GM12878 (cell line): ENCODE results near the gene ABCB9. TPM values are rescaled to one million over a fixed set of nuclear protein-coding genes. Genes with fewer than 3 reads are reported as not detected.

Experiments
- ATAC-seq: fragments of 200-7000 bp; cut with Tn5 transposase; 3 replicates; pipeline ENCODE4 v1.9.1; 2020; ENCODE audit warnings: mild to moderate bottlenecking, moderate library complexity
- BruUV-seq: library from RNA; stranded (reverse); fragments of 400-500 nt; replicated peaks from 2 replicates; lab custom pipeline; 2021; lab: Mats Ljungman, UMichigan
- CTCF ChIA-PET: fragments of 300-600 bp; sonication (Branson Sonifier 250); formaldehyde crosslinking; extraction: SDS; loops from one replicate; lab custom pipeline; 2021; ENCODE audit warnings: inconsistent platforms; lab: Yijun Ruan, JAX
- POLR2A ChIA-PET: fragments of 350-600 bp; formaldehyde crosslinking; extraction: SDS; loops from one replicate; lab custom pipeline; 2021; ENCODE audit warnings: inconsistent platforms; lab: Charles Lee
- RAD21 ChIA-PET: fragments of 300-600 bp; sonication (Branson Sonifier 250); formaldehyde crosslinking; loops from one replicate; lab custom pipeline; 2023; ENCODE audit warnings: antibody characterized with exemption; ENCODE audit not compliant: unreplicated experiment; lab: Charles Lee
- SMC1A ChIA-PET: fragments of 300-600 bp; sonication (Branson Sonifier 250); formaldehyde crosslinking; loops from one replicate; lab custom pipeline; 2023; ENCODE audit not compliant: unreplicated experiment, uncharacterized antibody; lab: Charles Lee
- DNase-seq: peaks from one replicate; pipeline ENCODE4 v3.0.0-alpha.2; 2011; ENCODE audit warnings: low read depth, low spot score
- FAIRE-seq: peaks from 3 replicates; lab custom pipeline; 2011; peaks lifted over from hg19 to GRCh38; lab: Jason Lieb, UNC
- H2AFZ ChIP-seq: 2 replicates; pipeline ENCODE4 v1.6.0; 2011; ENCODE audit warnings: low read depth, low read length, control low read depth; ENCODE audit not compliant: control insufficient read depth
- H3K27ac ChIP-seq: 2 replicates; pipeline ENCODE4 v1.5.1; 2011; ENCODE audit warnings: control low read depth; ENCODE audit not compliant: control insufficient read depth, insufficient read depth
- H3K27me3 ChIP-seq, 2 experiments: replicated peaks in 1 of 2; 2 replicates each; pipeline versions ENCODE4 v1.6.0 to v1.6.1; 2011; ENCODE audit warnings: low read length in 1 of 2; ENCODE audit not compliant: control insufficient read depth in 2 of 2, insufficient read depth in 2 of 2
- H3K36me3 ChIP-seq, 2 experiments: 2 replicates each; pipeline ENCODE4 v1.5.1; 2011; ENCODE audit warnings: low read length in 1 of 2; ENCODE audit not compliant: control insufficient read depth in 2 of 2, insufficient read depth in 2 of 2
- H3K4me1 ChIP-seq: 2 replicates; pipeline ENCODE4 v1.6.1; 2011; ENCODE audit warnings: mild to moderate bottlenecking, low read length, moderate library complexity, mixed read lengths; ENCODE audit not compliant: control insufficient read depth, insufficient read depth
- H3K4me2 ChIP-seq: 2 replicates; pipeline ENCODE4 v1.6.0; 2011; ENCODE audit warnings: control low read depth; ENCODE audit not compliant: control insufficient read depth, insufficient read depth
- H3K4me3 ChIP-seq: fragments of 200-600 bp; sonication (generic); 2 replicates; pipeline ENCODE4 v1.5.1; 2016
- H3K79me2 ChIP-seq: 2 replicates; pipeline ENCODE4 v1.6.0; 2011; ENCODE audit warnings: low read length; ENCODE audit not compliant: control insufficient read depth, insufficient read depth
- H3K9ac ChIP-seq: 2 replicates; pipeline ENCODE4 v1.8.0; 2011; ENCODE audit warnings: low read length, control low read depth, mixed read lengths; ENCODE audit not compliant: control insufficient read depth, insufficient read depth
- H3K9me3 ChIP-seq: replicated peaks from 3 replicates; pipeline ENCODE4 v1.5.1; 2011; ENCODE audit warnings: mild to moderate bottlenecking, low read length; ENCODE audit not compliant: control insufficient read depth, insufficient read depth
- H4K20me1 ChIP-seq: 2 replicates; pipeline ENCODE4 v1.6.0; 2011; ENCODE audit not compliant: control insufficient read depth, insufficient read depth
- CHD1 ChIP-seq: IDR thresholded peaks from 2 replicates; pipeline ENCODE4 v1.6.1; 2012; ENCODE audit warnings: low read depth, low read length, improper control_type of control experiment
- HDAC2 ChIP-seq: fragments of 200-600 bp; sonication (generic); IDR thresholded peaks from 2 replicates; pipeline ENCODE4 v1.6.1; 2017
- HDGF ChIP-seq: fragments of 450-650 bp; IDR thresholded peaks from 2 replicates; pipeline ENCODE4 v1.6.1; 2016; ENCODE audit warnings: antibody characterized with exemption
- NFYB ChIP-seq: IDR thresholded peaks from 2 replicates; pipeline ENCODE4 v1.6.1; 2011; ENCODE audit warnings: low read depth, mild to moderate bottlenecking, low read length, improper control_type of control experiment, moderate library complexity; ENCODE audit not compliant: insufficient read depth
- RAD51 ChIP-seq: fragments of 450-650 bp; IDR thresholded peaks from 2 replicates; pipeline ENCODE4 v1.6.1; 2016; ENCODE audit warnings: moderate library complexity, mild to moderate bottlenecking, inconsistent platforms
- RBBP5 ChIP-seq: fragments of 200-600 bp; sonication (generic); conservative IDR thresholded peaks from 2 replicates; pipeline ENCODE4 v1.6.1; 2016
- RUNX3 ChIP-seq: IDR thresholded peaks from 2 replicates; pipeline ENCODE4 v1.6.1; 2012; ENCODE audit warnings: low read length, inconsistent platforms
- SRF ChIP-seq, 2 experiments: IDR thresholded peaks; 2 replicates each; pipeline ENCODE4 v1.6.1; 2011; ENCODE audit warnings: low read depth in 2 of 2, low read length in 2 of 2, mild to moderate bottlenecking in 1 of 2, moderate library complexity in 1 of 2
- STAT1 ChIP-seq: fragments of 450-650 bp; conservative IDR thresholded peaks from 2 replicates; pipeline ENCODE4 v1.6.1; 2014; ENCODE audit warnings: antibody characterized with exemption, mild to moderate bottlenecking
- TCF7 ChIP-seq: IDR thresholded peaks from 2 replicates; pipeline ENCODE4 v1.6.1; 2014; ENCODE audit warnings: antibody characterized with exemption, borderline replicate concordance
- WRNIP1 ChIP-seq: IDR thresholded peaks from 2 replicates; pipeline ENCODE4 v1.6.1; 2011; ENCODE audit warnings: low read depth, low read length, improper control_type of control experiment, borderline replicate concordance
- ZNF24 ChIP-seq: fragments of 450-650 bp; IDR thresholded peaks from 2 replicates; pipeline ENCODE4 v1.6.1; 2017; ENCODE audit warnings: antibody characterized with exemption, mild to moderate bottlenecking
- WGBS: methylation state at CpG from one replicate; pipeline ENCODE4 v1.1.6; 2016; ENCODE audit warnings: low lambda C conversion rate; ENCODE audit not compliant: insufficient replicate concordance, insufficient coverage; ENCODE audit errors: missing lambda C conversion rate; 5-methylcytosine and 5-hydroxymethylcytosine counted together
- in situ Hi-C: fragments of 300-500 bp; cut with MboI; formaldehyde crosslinking; loops from 9 replicates; pipeline ENCODE4 v1.14.3; 2018; ENCODE audit warnings: mixed read lengths
- intact Hi-C: fragments of 100-400 bp; cut with micrococcal nuclease; formaldehyde crosslinking; loops from one replicate; pipeline ENCODE4 v1.14.2; 2022; ENCODE audit not compliant: unreplicated experiment
- polyA plus RNA-seq, 11 experiments: library from polyadenylated mRNA; depleted of rRNA in 4 of 11; unstranded in 6 of 11; stranded (reverse) in 5 of 11; fragments of >200 nt; fragmentation: Nextera tagmentation in 4 of 11; fragmentation: Illumina TruSeq in 1 of 11; extraction: Ambion mirVana in 4 of 11; extraction: Trizol in 1 of 11; gene quantifications; 1 replicate in 1 of 11; 2 replicates in 10 of 11; pipeline versions ENCODE4 v1.2.1 to v1.2.3, GENCODE V29; 2011 to 2016; ENCODE audit warnings: inconsistent platforms in 2 of 11, missing spikeins in 2 of 11, low read depth in 1 of 11
- total RNA-seq, 4 experiments: library from RNA; depleted of rRNA in 3 of 4; stranded (reverse); fragments of >200 nt in 3 of 4; fragmentation: Illumina TruSeq in 1 of 4; extraction: Trizol in 1 of 4; gene quantifications; 2 replicates each; pipeline versions ENCODE4 v1.2.1 to v1.2.3, GENCODE V29; 2013 to 2021
- TF ChIP-seq, protein P1 (sequence below): fragments of 450-650 bp; IDR thresholded peaks from 2 replicates; pipeline ENCODE4 v1.6.1; 2016; ENCODE audit warnings: mild to moderate bottlenecking
- TF ChIP-seq, protein P2 (sequence below): fragments of 450-650 bp; IDR thresholded peaks from 2 replicates; pipeline ENCODE4 v1.6.1; 2016; ENCODE audit warnings: mild to moderate bottlenecking, moderate library complexity, borderline replicate concordance
- TF ChIP-seq, protein P3 (sequence below), 3 experiments: IDR thresholded peaks in 2 of 3; conservative IDR thresholded peaks in 1 of 3; 2 replicates each; pipeline ENCODE4 v1.5.1; 2011; ENCODE audit warnings: low read depth in 3 of 3, low read length in 3 of 3, mild to moderate bottlenecking in 3 of 3, control low read depth in 2 of 3, moderate library complexity in 2 of 3, inconsistent platforms in 1 of 3, mixed read lengths in 1 of 3; ENCODE audit not compliant: control insufficient read depth in 2 of 3, insufficient read depth in 1 of 3; ENCODE audit errors: extremely low read depth in 1 of 3

Gene ABCB9
- total and polyA plus RNA-seq, 10 of the 15 experiments (the other 5 are each of a cell fraction or from before 2014, with no cell fraction given) = 0.37 to 4.9 (median 3.1) TPM

DNA sequence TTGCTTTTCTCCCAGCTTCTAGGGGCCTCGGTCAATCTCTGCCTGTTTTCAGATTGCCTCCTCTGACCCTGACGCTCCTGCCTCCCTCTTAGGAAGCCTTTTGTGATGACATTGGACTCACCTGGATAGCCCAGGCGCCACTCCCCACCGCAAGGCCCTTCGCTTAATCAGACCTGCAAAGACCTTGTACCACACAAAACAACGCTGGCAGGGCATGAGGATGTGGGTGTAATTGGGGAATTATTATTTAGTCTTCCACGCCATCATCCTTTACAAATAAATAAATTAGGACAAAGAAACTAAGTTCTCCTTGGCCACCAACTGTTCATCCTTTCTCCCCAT is 62.6 kb downstream of the ABCB9 start:
- H3K79me2 ChIP-seq = no peaks in the 10 kb centered on the region
- in situ Hi-C loops = no loop called here
- no peak for ATAC-seq
- intact Hi-C loops = no loop called here
- H4K20me1 ChIP-seq = no peaks in the 10 kb centered on the region
- no peak overlapping the region for H3K4me2 ChIP-seq
- H3K27me3 ChIP-seq = no peaks in the 10 kb centered on the region
- no peak overlapping the region for H3K27ac ChIP-seq
- no peak overlapping the region for H3K4me3 ChIP-seq
- ChIA-PET POLR2A (interaction anchor here (0.7 kb wide), 1 partner anchor 91 kb away, joined by 4 read pairs; no protein-coding TSS in a partner anchor), CTCF (interaction anchor here (1.0 to 1.3 kb wide), 2 partner anchors 23 to 51 kb away, joined by 3 to 4 read pairs; no protein-coding TSS in a partner anchor), RAD21 (interaction anchor here (1.1 to 5.1 kb wide), 2 partner anchors 27 to 32 kb away, joined by 3 to 17 read pairs; no protein-coding TSS in a partner anchor), SMC1A (interaction anchor here (1.6 to 6.3 kb wide), 2 partner anchors 15 to 26 kb away, joined by 3 to 52 read pairs; no protein-coding TSS in a partner anchor)
- H3K9me3 ChIP-seq = no peaks in the 10 kb centered on the region
- no TSS peak for BruUV-seq
- 72% methylated on average over 7 of the region's 7 CpGs for WGBS
- FAIRE-seq = no peak
- H2AFZ ChIP-seq = no peak overlapping the region
- peaks cover 30% of the 10 kb centered on the region for H3K4me1 ChIP-seq
- no peak overlapping the region for H3K9ac ChIP-seq
- DNase-seq = no peak
- H3K36me3 ChIP-seq = no peaks in the 10 kb centered on the region
- no peak for TF ChIP-seq RUNX3
- TF ChIP-seq RAD51 = no peak
- TF ChIP-seq, protein P1, sequence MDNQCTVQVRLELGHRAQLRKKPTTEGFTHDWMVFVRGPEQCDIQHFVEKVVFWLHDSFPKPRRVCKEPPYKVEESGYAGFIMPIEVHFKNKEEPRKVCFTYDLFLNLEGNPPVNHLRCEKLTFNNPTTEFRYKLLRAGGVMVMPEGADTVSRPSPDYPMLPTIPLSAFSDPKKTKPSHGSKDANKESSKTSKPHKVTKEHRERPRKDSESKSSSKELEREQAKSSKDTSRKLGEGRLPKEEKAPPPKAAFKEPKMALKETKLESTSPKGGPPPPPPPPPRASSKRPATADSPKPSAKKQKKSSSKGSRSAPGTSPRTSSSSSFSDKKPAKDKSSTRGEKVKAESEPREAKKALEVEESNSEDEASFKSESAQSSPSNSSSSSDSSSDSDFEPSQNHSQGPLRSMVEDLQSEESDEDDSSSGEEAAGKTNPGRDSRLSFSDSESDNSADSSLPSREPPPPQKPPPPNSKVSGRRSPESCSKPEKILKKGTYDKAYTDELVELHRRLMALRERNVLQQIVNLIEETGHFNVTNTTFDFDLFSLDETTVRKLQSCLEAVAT = no peak
- TF ChIP-seq, protein P2, sequence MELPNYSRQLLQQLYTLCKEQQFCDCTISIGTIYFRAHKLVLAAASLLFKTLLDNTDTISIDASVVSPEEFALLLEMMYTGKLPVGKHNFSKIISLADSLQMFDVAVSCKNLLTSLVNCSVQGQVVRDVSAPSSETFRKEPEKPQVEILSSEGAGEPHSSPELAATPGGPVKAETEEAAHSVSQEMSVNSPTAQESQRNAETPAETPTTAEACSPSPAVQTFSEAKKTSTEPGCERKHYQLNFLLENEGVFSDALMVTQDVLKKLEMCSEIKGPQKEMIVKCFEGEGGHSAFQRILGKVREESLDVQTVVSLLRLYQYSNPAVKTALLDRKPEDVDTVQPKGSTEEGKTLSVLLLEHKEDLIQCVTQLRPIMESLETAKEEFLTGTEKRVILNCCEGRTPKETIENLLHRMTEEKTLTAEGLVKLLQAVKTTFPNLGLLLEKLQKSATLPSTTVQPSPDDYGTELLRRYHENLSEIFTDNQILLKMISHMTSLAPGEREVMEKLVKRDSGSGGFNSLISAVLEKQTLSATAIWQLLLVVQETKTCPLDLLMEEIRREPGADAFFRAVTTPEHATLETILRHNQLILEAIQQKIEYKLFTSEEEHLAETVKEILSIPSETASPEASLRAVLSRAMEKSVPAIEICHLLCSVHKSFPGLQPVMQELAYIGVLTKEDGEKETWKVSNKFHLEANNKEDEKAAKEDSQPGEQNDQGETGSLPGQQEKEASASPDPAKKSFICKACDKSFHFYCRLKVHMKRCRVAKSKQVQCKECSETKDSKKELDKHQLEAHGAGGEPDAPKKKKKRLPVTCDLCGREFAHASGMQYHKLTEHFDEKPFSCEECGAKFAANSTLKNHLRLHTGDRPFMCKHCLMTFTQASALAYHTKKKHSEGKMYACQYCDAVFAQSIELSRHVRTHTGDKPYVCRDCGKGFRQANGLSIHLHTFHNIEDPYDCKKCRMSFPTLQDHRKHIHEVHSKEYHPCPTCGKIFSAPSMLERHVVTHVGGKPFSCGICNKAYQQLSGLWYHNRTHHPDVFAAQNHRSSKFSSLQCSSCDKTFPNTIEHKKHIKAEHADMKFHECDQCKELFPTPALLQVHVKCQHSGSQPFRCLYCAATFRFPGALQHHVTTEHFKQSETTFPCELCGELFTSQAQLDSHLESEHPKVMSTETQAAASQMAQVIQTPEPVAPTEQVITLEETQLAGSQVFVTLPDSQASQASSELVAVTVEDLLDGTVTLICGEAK = no peak
- no peak for TF ChIP-seq HDGF
- TF ChIP-seq, protein P3, sequence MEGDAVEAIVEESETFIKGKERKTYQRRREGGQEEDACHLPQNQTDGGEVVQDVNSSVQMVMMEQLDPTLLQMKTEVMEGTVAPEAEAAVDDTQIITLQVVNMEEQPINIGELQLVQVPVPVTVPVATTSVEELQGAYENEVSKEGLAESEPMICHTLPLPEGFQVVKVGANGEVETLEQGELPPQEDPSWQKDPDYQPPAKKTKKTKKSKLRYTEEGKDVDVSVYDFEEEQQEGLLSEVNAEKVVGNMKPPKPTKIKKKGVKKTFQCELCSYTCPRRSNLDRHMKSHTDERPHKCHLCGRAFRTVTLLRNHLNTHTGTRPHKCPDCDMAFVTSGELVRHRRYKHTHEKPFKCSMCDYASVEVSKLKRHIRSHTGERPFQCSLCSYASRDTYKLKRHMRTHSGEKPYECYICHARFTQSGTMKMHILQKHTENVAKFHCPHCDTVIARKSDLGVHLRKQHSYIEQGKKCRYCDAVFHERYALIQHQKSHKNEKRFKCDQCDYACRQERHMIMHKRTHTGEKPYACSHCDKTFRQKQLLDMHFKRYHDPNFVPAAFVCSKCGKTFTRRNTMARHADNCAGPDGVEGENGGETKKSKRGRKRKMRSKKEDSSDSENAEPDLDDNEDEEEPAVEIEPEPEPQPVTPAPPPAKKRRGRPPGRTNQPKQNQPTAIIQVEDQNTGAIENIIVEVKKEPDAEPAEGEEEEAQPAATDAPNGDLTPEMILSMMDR (IDR thresholded peaks at IDR 0.05 in 2 of 3, conservative IDR thresholded peaks at IDR 0.05 in 1 of 3; ENCODE audit: control insufficient read depth in 2 of 3, extremely low read depth in 1 of 3, insufficient read depth in 1 of 3, low read depth in 3 of 3, low read length in 3 of 3) = no peak
- no peak for TF ChIP-seq WRNIP1
- TF ChIP-seq RBBP5 = no peak
- TF ChIP-seq TCF7 = no peak
- no peak for TF ChIP-seq SRF (IDR thresholded peaks at IDR 0.05; ENCODE audit: low read depth in 2 of 2, low read length in 2 of 2)
- no peak for TF ChIP-seq HDAC2
- no peak for TF ChIP-seq STAT1
- TF ChIP-seq CHD1 = no peak
- no peak for TF ChIP-seq ZNF24
- TF ChIP-seq NFYB = no peak
